Measurements from ENCODE around the gene DNAH11. TPM values are rescaled to one million over a fixed set of nuclear protein-coding genes. Genes with fewer than 3 reads are reported as not detected.
"Not testable (repeated sequence)": the region's sequence is repeated elsewhere in the genome, so short reads cannot be mapped to it uniquely, and the experiment has no call there.

Gene DNAH11
- total RNA-seq, 1 donor from 2014 or later = 0.13 TPM

GRCh38 chr7:21724562-21724961 is 181.7 kb downstream of the DNAH11 start:
- Mint-ChIP-seq H3K4me1 (no peaks in the 10 kb centered on the region), H3K9me3 (peaks cover 8% of the 10 kb centered on the region), H3K27me3 (ENCODE audit: insufficient read depth, low read depth) (peaks cover 4% of the 10 kb centered on the region), H3K27ac (no peak overlapping the region), H3K4me3 (no peak overlapping the region), H3K36me3 (peaks cover 2% of the 10 kb centered on the region)
- Histone ChIP-seq H2AFZ (replicated peaks) (no peak overlapping the region), H3F3A (ENCODE audit: low read depth) (no peaks in the 10 kb centered on the region), H3K4me3 (no peak overlapping the region), H3K4me1 (no peaks in the 10 kb centered on the region), H4K20me1 (ENCODE audit: low read depth) (no peaks in the 10 kb centered on the region), H3K9ac (no peak overlapping the region), H3K27me3 (no peaks in the 10 kb centered on the region), H3K9me3 (ENCODE audit: low read depth) (no peaks in the 10 kb centered on the region), H3K36me3 (no peaks in the 10 kb centered on the region), H3K27ac (no peak overlapping the region), H3K79me2 (ENCODE audit: low read depth) (no peaks in the 10 kb centered on the region), H3K4me2 (no peak overlapping the region)
- DNase-seq (ENCODE audit: low spot score) = no peak
- TF ChIP-seq CTCF (IDR thresholded peaks at IDR 0.05) (no peak), EZH2 (IDR thresholded peaks at IDR 0.05) (no peak), EZH2phosphoT487 (IDR thresholded peaks at IDR 0.05) (no peak)

- H3K4me2 ChIP-seq = no peak overlapping the region
- no peaks in the 10 kb centered on the region for H3K27me3 ChIP-seq
- no peaks in the 10 kb centered on the region for H3K4me1 Mint-ChIP-seq
- DNase-seq (ENCODE audit: low spot score) = no peak
- H3K27ac ChIP-seq = no peak overlapping the region
- H3K4me1 ChIP-seq = no peaks in the 10 kb centered on the region
- H3K79me2 ChIP-seq (ENCODE audit: low read depth) = no peaks in the 10 kb centered on the region
- no peak overlapping the region for H3K27ac Mint-ChIP-seq
- peaks cover 2% of the 10 kb centered on the region for H3K27me3 Mint-ChIP-seq (ENCODE audit: insufficient read depth, low read depth)
- peaks cover 2% of the 10 kb centered on the region for H3K36me3 Mint-ChIP-seq
- no peaks in the 10 kb centered on the region for H3K36me3 ChIP-seq
- H3F3A ChIP-seq (ENCODE audit: low read depth) = no peaks in the 10 kb centered on the region
- no peak overlapping the region for H3K4me3 Mint-ChIP-seq
- H3K9me3 ChIP-seq (ENCODE audit: low read depth) = no peaks in the 10 kb centered on the region
- H4K20me1 ChIP-seq (ENCODE audit: low read depth) = no peaks in the 10 kb centered on the region
- H3K4me3 ChIP-seq = no peak overlapping the region
- H3K9me3 Mint-ChIP-seq = peaks cover 8% of the 10 kb centered on the region
- TF ChIP-seq CTCF (IDR thresholded peaks at IDR 0.05) (no peak), EZH2phosphoT487 (IDR thresholded peaks at IDR 0.05) (no peak), EZH2 (IDR thresholded peaks at IDR 0.05) (no peak)
- no peak overlapping the region for H3K9ac ChIP-seq
- H2AFZ ChIP-seq (replicated peaks) = no peak overlapping the region
These were observed 187.6 kb downstream of the DNAH11 start for GRCh38 chr7:21730399-21730798.

- Histone ChIP-seq H3K79me2 (ENCODE audit: low read depth) (no peaks in the 10 kb centered on the region), H2AFZ (replicated peaks) (no peak overlapping the region), H3K4me3 (no peak overlapping the region), H3K4me2 (no peak overlapping the region), H3K27ac (no peak overlapping the region), H3F3A (ENCODE audit: low read depth) (no peaks in the 10 kb centered on the region), H3K27me3 (no peaks in the 10 kb centered on the region), H4K20me1 (ENCODE audit: low read depth) (no peaks in the 10 kb centered on the region), H3K4me1 (no peaks in the 10 kb centered on the region), H3K36me3 (no peaks in the 10 kb centered on the region), H3K9ac (no peak overlapping the region), H3K9me3 (ENCODE audit: low read depth) (no peaks in the 10 kb centered on the region)
- Mint-ChIP-seq H3K4me3 (no peak overlapping the region), H3K27ac (no peak overlapping the region), H3K4me1 (no peaks in the 10 kb centered on the region), H3K9me3 (peaks cover 6% of the 10 kb centered on the region), H3K36me3 (peaks cover 2% of the 10 kb centered on the region), H3K27me3 (ENCODE audit: insufficient read depth, low read depth) (peaks cover 2% of the 10 kb centered on the region)
- no peak for DNase-seq (ENCODE audit: low spot score)
- TF ChIP-seq EZH2phosphoT487 (IDR thresholded peaks at IDR 0.05) = no peak
- TF ChIP-seq EZH2 (IDR thresholded peaks at IDR 0.05) = no peak
- TF ChIP-seq CTCF (IDR thresholded peaks at IDR 0.05) = no peak
These were observed 189.1 kb downstream of the DNAH11 start for GRCh38 chr7:21731977-21732376.

- not testable (repeated sequence) for H3F3A ChIP-seq (ENCODE audit: low read depth); DNase-seq (ENCODE audit: low spot score); H3K9me3 Mint-ChIP-seq; H3K27ac Mint-ChIP-seq; H3K27me3 Mint-ChIP-seq (ENCODE audit: insufficient read depth, low read depth); H3K4me2 ChIP-seq; H3K4me1 Mint-ChIP-seq; H3K36me3 Mint-ChIP-seq; H3K9ac ChIP-seq; H3K4me1 ChIP-seq; H2AFZ ChIP-seq (replicated peaks); H3K27me3 ChIP-seq; H3K4me3 ChIP-seq; H3K4me3 Mint-ChIP-seq; H3K27ac ChIP-seq; H4K20me1 ChIP-seq (ENCODE audit: low read depth); H3K79me2 ChIP-seq (ENCODE audit: low read depth); H3K36me3 ChIP-seq; H3K9me3 ChIP-seq (ENCODE audit: low read depth)
These were observed 190.1 kb downstream of the DNAH11 start for GRCh38 chr7:21732956-21733355.

Measured in neural progenitor cell (in vitro differentiated cells).